Esophagus muscularis mucosa (tissue), 4 donors: Measurements from ENCODE around the gene MYH7B. TPM values are rescaled to one million over a fixed set of nuclear protein-coding genes. Genes with fewer than 3 reads are reported as not detected.

Source experiments
- DNase-seq: peaks from one replicate; pipeline ENCODE4 v3.0.0-alpha.2; 2017; ENCODE audit errors: extremely low spot score
- H3K27ac ChIP-seq, 4 donors: fragments of 200-600 bp; sonication (generic); replicated peaks in 1 of 4; 1 replicate in 3 of 4; 2 replicates in 1 of 4; pipeline ENCODE4 v1.5.1; 2016 to 2019; ENCODE audit warnings: mild to moderate bottlenecking in 1 of 4
- H3K27me3 ChIP-seq, 4 donors: fragments of 200-600 bp; sonication (generic); one replicate each; pipeline versions ENCODE4 v1.5.1 to v1.6.0; 2016 to 2019
- H3K36me3 ChIP-seq, 4 donors: fragments of 200-600 bp; sonication (generic); one replicate each; pipeline ENCODE4 v1.5.1; 2016 to 2019
- H3K4me1 ChIP-seq, 4 donors: fragments of 200-600 bp; sonication (generic); one replicate each; pipeline ENCODE4 v1.5.1; 2016 to 2019
- H3K4me3 ChIP-seq, 4 donors: fragments of 200-600 bp; sonication (generic); 1 replicate in 2 of 4; 2 replicates in 2 of 4; pipeline ENCODE4 v1.5.1; 2016 to 2019; ENCODE audit warnings: mild to moderate bottlenecking in 4 of 4, moderate library complexity in 1 of 4
- H3K9me3 ChIP-seq, 4 donors: fragments of 200-600 bp; sonication (generic); 1 replicate in 3 of 4; 2 replicates in 1 of 4; pipeline ENCODE4 v1.5.1; 2016 to 2019
- CTCF ChIP-seq, 3 experiments: fragments of 200-600 bp in 2 of 3; fragments of 450-650 bp in 1 of 3; sonication (generic) in 2 of 3; IDR thresholded peaks; one replicate each; pipeline ENCODE4 v1.5.1; 2017 to 2019; ENCODE audit warnings: antibody characterized with exemption in 3 of 3, mild to moderate bottlenecking in 2 of 3, moderate library complexity in 1 of 3
- EP300 ChIP-seq: sonication (generic); formaldehyde crosslinking; IDR thresholded peaks from one replicate; pipeline ENCODE4 v1.6.1; 2017; ENCODE audit warnings: antibody characterized with exemption
- POLR2A ChIP-seq: fragments of 450-650 bp; IDR thresholded peaks from one replicate; pipeline ENCODE4 v1.6.1; 2017; ENCODE audit warnings: antibody characterized with exemption, moderate library complexity, mild to moderate bottlenecking, low read depth
- POLR2AphosphoS5 ChIP-seq, 2 donors: sonication (generic); formaldehyde crosslinking; IDR thresholded peaks; one replicate each; pipeline ENCODE4 v1.6.1; 2017; ENCODE audit warnings: antibody characterized with exemption in 2 of 2
- WGBS: methylation state at CpG from one replicate; pipeline ENCODE4 v1.1.5; 2018; 5-methylcytosine and 5-hydroxymethylcytosine counted together
- intact Hi-C: fragments of 100-400 bp; cut with DNase I; formaldehyde crosslinking; loops from one replicate; pipeline ENCODE4 v1.15.1; 2023
- total RNA-seq, 4 donors: library from RNA; depleted of rRNA; stranded (reverse); fragments of >200 nt; gene quantifications; one replicate each; pipeline versions ENCODE4 v1.1.0 to v1.2.1, GENCODE V29; 2016

MYH7B gene
- total RNA-seq, 4 donors from 2014 or later: 0.17 to 0.84 (median 0.37) TPM

- Histone ChIP-seq H3K27ac (no peak overlapping the region), H3K36me3 (peaks cover 27 to 88% (median 79%) of the 10 kb centered on the region in 4 donors)
Measured at GRCh38 chr20:34925341-34925740, 30.3 kb upstream of the MYH7B start.

GRCh38 chr20:34925981-34926380 is 29.7 kb upstream of the MYH7B start:
- Histone ChIP-seq H3K4me1 (peaks cover 5 to 20% (median 15%) of the 10 kb centered on the region in 4 donors), H3K9me3 (no peaks in the 10 kb centered on the region), H3K27ac (no peak overlapping the region), H3K4me3 (no peak overlapping the region), H3K36me3 (peaks cover 27 to 85% (median 78%) of the 10 kb centered on the region in 4 donors), H3K27me3 (no peaks in the 10 kb centered on the region)
- no peak for DNase-seq
- intact Hi-C loops: no loop called here
- TF ChIP-seq POLR2AphosphoS5 (IDR thresholded peaks at IDR 0.05) (no peak), CTCF (IDR thresholded peaks at IDR 0.05) (no peak), EP300 (no peak), POLR2A (no peak)
- 100% methylated on average over 1 of the region's 1 CpG for WGBS

More at GRCh38 chr20:34925341-34925740, 30.3 kb upstream of the MYH7B start:
- H3K4me3 ChIP-seq: no peak overlapping the region
- intact Hi-C loops: no loop called here
- peaks cover 5 to 20% (median 15%) of the 10 kb centered on the region in 4 donors for H3K4me1 ChIP-seq
- H3K9me3 ChIP-seq: no peaks in the 10 kb centered on the region
- DNase-seq: no peak
- TF ChIP-seq EP300 (no peak), CTCF (IDR thresholded peaks at IDR 0.05) (no peak), POLR2A (no peak), POLR2AphosphoS5 (IDR thresholded peaks at IDR 0.05) (no peak)
- H3K27me3 ChIP-seq: no peaks in the 10 kb centered on the region
- WGBS: 98% methylated on average over 3 of the region's 3 CpGs

- H3K27me3 ChIP-seq: no peaks in the 10 kb centered on the region
- no peak overlapping the region for H3K27ac ChIP-seq
- no peaks in the 10 kb centered on the region for H3K9me3 ChIP-seq
- intact Hi-C loops: no loop called here
- H3K4me1 ChIP-seq: peaks cover 5 to 19% (median 14%) of the 10 kb centered on the region in 4 donors
- H3K4me3 ChIP-seq: no peak overlapping the region
- DNase-seq: no peak
- peaks cover 27 to 85% (median 75%) of the 10 kb centered on the region in 4 donors for H3K36me3 ChIP-seq
- WGBS: 100% methylated on average over 1 of the region's 1 CpG
- TF ChIP-seq EP300 (no peak), POLR2AphosphoS5 (IDR thresholded peaks at IDR 0.05) (no peak), POLR2A (no peak), CTCF (IDR thresholded peaks at IDR 0.05) (no peak)
Measured at GRCh38 chr20:34926581-34926980, 29.1 kb upstream of the MYH7B start.

- Histone ChIP-seq H3K27me3 (no peaks in the 10 kb centered on the region), H3K9me3 (no peaks in the 10 kb centered on the region), H3K36me3 (peaks cover 27 to 96% (median 71%) of the 10 kb centered on the region in 4 donors), H3K27ac (no peak overlapping the region), H3K4me1 (peaks cover 0 to 7% (median 5%) of the 10 kb centered on the region in 4 donors), H3K4me3 (no peak overlapping the region)
- 100% methylated on average over 1 of the region's 1 CpG for WGBS
- TF ChIP-seq POLR2AphosphoS5 (IDR thresholded peaks at IDR 0.05): no peak
- TF ChIP-seq CTCF (IDR thresholded peaks at IDR 0.05): no peak
- TF ChIP-seq POLR2A: no peak
- intact Hi-C loops: no loop called here
- DNase-seq: no peak
Measured at GRCh38 chr20:34927736-34928135, 27.9 kb upstream of the MYH7B start.

- Histone ChIP-seq H3K27me3 (no peaks in the 10 kb centered on the region), H3K4me1 (peaks cover 0 to under 1% (median 0%) of the 10 kb centered on the region in 4 donors), H3K27ac (no peak overlapping the region), H3K4me3 (no peak overlapping the region), H3K9me3 (no peaks in the 10 kb centered on the region), H3K36me3 (peaks cover 27 to 98% (median 68%) of the 10 kb centered on the region in 4 donors)
- WGBS: 88% methylated on average over 2 of the region's 2 CpGs
- TF ChIP-seq POLR2A (no peak), CTCF (IDR thresholded peaks at IDR 0.05) (no peak), POLR2AphosphoS5 (IDR thresholded peaks at IDR 0.05) (no peak), EP300 (no peak)
- intact Hi-C loops: no loop called here
- DNase-seq: no peak
Measured at GRCh38 chr20:34928411-34928810, 27.3 kb upstream of the MYH7B start.
